ENCODE measurements around the gene TERT. TPM values are rescaled to one million over a fixed set of nuclear protein-coding genes. Genes with fewer than 3 reads are reported as not detected.
"Not testable (repeated sequence)": the region's sequence is repeated elsewhere in the genome, so short reads cannot be mapped to it uniquely, and the experiment has no call there.

Gene TERT
- total RNA-seq, 4 donors from 2014 or later: not detected

DNA sequence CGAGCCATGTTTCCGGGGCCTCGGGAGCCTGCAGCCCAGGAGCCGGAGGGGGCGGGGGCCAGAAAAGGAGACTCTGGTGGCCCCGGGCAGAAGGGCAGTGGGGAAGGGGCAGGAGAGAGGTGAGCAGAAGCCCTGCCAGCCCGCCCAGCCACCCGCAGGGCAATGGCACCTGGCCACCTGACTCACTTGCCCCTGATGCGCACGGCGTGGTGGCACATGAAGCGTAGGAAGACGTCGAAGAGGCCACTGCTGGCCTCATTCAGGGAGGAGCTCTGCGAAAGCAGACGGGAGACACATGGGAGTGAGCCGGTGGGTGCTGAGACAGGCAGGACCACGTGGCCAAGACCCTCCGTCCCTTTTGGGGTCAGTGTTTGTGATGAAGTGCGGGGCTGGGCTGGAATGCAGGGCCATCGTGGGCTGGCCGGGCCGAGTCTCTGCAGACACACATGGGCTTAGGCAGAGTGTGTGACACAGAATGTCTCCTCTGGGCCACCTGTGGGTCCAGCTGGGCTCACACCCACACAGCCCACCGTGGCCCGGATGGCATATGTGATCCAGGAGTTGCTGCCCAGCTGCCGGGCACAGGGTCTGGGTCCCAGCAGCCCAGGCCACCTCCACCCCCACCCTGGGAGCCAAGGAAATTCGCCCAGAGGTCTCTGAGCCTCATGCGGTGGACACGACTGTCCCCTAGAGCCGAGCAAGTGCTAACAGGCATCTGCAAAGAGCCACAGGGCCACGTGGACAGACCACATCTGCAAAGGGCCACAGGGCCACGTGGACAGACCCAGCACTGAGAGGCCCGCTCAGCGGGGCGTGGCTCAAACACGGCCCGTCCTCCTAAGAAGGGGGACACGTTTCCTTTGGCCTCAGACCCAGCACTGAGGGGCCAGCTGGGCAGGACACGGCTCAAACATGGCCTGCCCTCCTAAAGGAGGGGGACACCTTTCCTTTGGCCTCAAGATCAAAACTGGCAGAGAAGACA, 23.6 kb downstream of the TERT start:
- Histone ChIP-seq H3K4me1 (no peaks in the 10 kb centered on the region), H3K9me3 (no peaks in the 10 kb centered on the region), H3K4me3 (no peak overlapping the region), H3K36me3 (no peaks in the 10 kb centered on the region), H3K27ac (no peak overlapping the region), H3K27me3 (peaks cover 17% of the 10 kb centered on the region)
- ATAC-seq: no peak
- 93 to 100% methylated on average over 1 to 9 of the region's 39 CpGs for WGBS, 2 donors (ENCODE audit: low coverage in 1 of 2)
- no peak for TF ChIP-seq POLR2A (IDR thresholded peaks at IDR 0.05)
- TF ChIP-seq POLR2AphosphoS5 (IDR thresholded peaks at IDR 0.05): no peak
- TF ChIP-seq, protein P1, sequence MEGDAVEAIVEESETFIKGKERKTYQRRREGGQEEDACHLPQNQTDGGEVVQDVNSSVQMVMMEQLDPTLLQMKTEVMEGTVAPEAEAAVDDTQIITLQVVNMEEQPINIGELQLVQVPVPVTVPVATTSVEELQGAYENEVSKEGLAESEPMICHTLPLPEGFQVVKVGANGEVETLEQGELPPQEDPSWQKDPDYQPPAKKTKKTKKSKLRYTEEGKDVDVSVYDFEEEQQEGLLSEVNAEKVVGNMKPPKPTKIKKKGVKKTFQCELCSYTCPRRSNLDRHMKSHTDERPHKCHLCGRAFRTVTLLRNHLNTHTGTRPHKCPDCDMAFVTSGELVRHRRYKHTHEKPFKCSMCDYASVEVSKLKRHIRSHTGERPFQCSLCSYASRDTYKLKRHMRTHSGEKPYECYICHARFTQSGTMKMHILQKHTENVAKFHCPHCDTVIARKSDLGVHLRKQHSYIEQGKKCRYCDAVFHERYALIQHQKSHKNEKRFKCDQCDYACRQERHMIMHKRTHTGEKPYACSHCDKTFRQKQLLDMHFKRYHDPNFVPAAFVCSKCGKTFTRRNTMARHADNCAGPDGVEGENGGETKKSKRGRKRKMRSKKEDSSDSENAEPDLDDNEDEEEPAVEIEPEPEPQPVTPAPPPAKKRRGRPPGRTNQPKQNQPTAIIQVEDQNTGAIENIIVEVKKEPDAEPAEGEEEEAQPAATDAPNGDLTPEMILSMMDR (IDR thresholded peaks at IDR 0.05): no peak
- TF ChIP-seq EP300 (IDR thresholded peaks at IDR 0.05): no peak

GRCh38 chr5:1270426-1270825, 24.4 kb downstream of the TERT start:
- H3K9me3 ChIP-seq: no peaks in the 10 kb centered on the region
- no peaks in the 10 kb centered on the region for H3K36me3 ChIP-seq
- TF ChIP-seq, protein P1 (IDR thresholded peaks at IDR 0.05): no peak
- TF ChIP-seq POLR2A (IDR thresholded peaks at IDR 0.05) (no peak), EP300 (IDR thresholded peaks at IDR 0.05) (no peak), POLR2AphosphoS5 (IDR thresholded peaks at IDR 0.05) (no peak)
- peaks cover 21% of the 10 kb centered on the region for H3K27me3 ChIP-seq
- 70% methylated on average over 2 to 3 of the region's 22 CpGs for WGBS, 2 donors (ENCODE audit: low coverage in 1 of 2)
- H3K4me1 ChIP-seq: no peaks in the 10 kb centered on the region
- no peak overlapping the region for H3K27ac ChIP-seq
- H3K4me3 ChIP-seq: no peak overlapping the region
- ATAC-seq: no peak

DNA sequence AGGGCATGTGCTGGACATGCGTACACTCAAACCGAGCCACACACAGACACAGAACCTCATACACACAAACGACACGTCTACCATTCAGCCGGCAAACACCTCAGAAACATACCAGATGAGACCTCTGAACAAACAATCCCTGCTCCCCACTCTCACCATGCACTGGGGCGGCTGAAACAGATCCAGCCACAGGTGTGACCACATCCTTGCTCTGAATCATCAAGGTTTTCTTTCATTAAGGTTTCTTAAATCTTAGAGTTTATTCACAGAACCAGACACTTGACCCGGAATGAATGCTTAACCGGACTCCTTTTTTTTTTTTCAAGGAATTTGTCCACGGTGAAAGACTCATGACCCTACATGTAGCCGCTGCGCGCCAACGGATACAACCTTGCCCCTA, 26.2 kb downstream of the TERT start:
- no peak for ATAC-seq
- WGBS, 2 donors (ENCODE audit: low coverage in 1 of 2): 77 to 88% methylated on average over 4 to 12 of the region's 13 CpGs

DNA sequence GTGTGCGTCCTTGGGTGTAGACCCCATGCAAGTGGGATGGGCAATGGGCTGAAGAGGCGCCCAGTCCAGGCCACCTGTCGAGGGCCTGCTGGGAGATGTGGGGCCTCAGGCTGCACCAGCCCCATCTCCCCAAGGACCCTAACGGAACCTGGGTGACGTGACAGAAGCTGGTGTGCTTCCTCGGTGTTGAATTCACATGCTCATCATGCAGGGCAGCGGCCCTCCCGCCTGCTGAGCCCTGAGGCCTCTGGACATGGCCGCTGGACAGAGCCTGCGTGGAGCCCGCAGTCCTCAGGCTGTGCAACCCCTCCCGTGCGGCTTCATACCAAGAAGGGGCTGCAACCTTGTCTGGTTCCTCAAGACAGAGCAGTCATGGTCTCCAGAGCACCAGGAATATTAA, 26.8 kb downstream of the TERT start:
- Histone ChIP-seq H3K27me3 (peaks cover 25% of the 10 kb centered on the region), H3K27ac (no peak overlapping the region), H3K4me1 (no peaks in the 10 kb centered on the region), H3K4me3 (no peak overlapping the region), H3K9me3 (peaks cover 0 to 4% (median 0%) of the 10 kb centered on the region in 3 donors), H3K36me3 (no peaks in the 10 kb centered on the region)
- 82 to 88% methylated on average over 2 to 3 of the region's 13 CpGs for WGBS, 2 donors (ENCODE audit: low coverage in 1 of 2)
- TF ChIP-seq POLR2A (IDR thresholded peaks at IDR 0.05) (no peak), EP300 (IDR thresholded peaks at IDR 0.05) (no peak), POLR2AphosphoS5 (IDR thresholded peaks at IDR 0.05) (no peak)
- TF ChIP-seq, protein P1 (IDR thresholded peaks at IDR 0.05): no peak
- no peak for ATAC-seq

More for the DNA sequence above, 26.2 kb downstream of the TERT start:
- no peak overlapping the region for H3K4me3 ChIP-seq
- H3K27ac ChIP-seq: no peak overlapping the region
- H3K9me3 ChIP-seq: no peaks in the 10 kb centered on the region
- no peak for TF ChIP-seq EP300 (IDR thresholded peaks at IDR 0.05)
- TF ChIP-seq, protein P1 (IDR thresholded peaks at IDR 0.05): no peak
- TF ChIP-seq POLR2A (IDR thresholded peaks at IDR 0.05): no peak
- H3K36me3 ChIP-seq: no peaks in the 10 kb centered on the region
- peaks cover 24% of the 10 kb centered on the region for H3K27me3 ChIP-seq
- no peaks in the 10 kb centered on the region for H3K4me1 ChIP-seq

- H3K36me3 ChIP-seq, H3K27ac ChIP-seq, ATAC-seq, H3K4me1 ChIP-seq, H3K4me3 ChIP-seq: not testable (repeated sequence)
- 89 to 90% methylated on average over 4 to 5 of the region's 5 CpGs for WGBS, 2 donors (ENCODE audit: low coverage in 1 of 2)
- Histone ChIP-seq H3K9me3 (peaks cover 0 to 10% (median 0%) of the 10 kb centered on the region in 3 donors), H3K27me3 (peaks cover 25% of the 10 kb centered on the region)
These were observed 27.4 kb downstream of the TERT start for GRCh38 chr5:1267464-1267863.

Data from gastroesophageal sphincter (tissue), 4 donors.